Measurements from ENCODE around the gene RPS6KA4. TPM values are rescaled to one million over a fixed set of nuclear protein-coding genes. Genes with fewer than 3 reads are reported as not detected.
"Not testable (repeated sequence)": the region's sequence is repeated elsewhere in the genome, so short reads cannot be mapped to it uniquely, and the experiment has no call there.

RPS6KA4 gene
- total RNA-seq (2014; rRNA removed), result 56.2 and 64.1 TPM in 2 replicates
- polyA plus RNA-seq (2012), result 45.6 TPM

DNA sequence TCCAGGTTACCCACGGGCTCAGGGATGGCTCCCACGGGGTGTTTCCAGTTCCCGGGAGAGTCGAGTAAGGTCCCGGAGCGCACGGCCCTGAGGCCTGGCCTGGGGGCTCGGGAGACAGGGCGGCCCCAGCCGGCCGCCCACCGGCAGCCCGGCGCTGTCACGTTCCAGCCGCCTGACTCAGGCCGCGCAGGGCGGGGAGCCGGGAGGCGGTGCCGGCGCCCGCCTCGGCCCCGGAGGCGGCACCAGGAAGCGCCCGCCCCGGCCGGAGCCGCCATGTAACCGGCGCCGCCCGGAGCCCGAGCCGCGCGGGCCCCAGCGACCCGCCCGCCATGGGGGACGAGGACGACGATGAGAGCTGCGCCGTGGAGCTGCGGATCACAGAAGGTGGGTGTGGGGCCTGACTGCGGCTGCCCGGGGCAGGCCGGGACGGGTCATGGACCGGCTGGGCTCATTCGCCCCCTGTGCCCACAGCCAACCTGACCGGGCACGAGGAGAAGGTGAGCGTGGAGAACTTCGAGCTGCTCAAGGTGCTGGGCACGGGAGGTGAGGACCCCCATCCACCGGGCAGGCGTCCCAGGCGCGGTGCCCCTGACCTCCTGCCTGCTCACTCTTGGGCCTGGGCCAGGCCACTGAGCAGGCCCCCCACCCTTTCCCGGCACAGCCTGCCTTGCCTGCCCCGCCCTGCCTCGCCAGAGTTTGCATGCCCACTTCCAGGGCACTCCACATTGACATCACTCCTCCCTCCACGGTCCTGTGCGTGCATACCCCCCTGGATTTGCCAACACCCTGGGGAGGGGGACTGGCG is at the start of gene RPS6KA4:
TSS of gene RPS6KA4 (plus strand) at position 256 of the 805 bp plus-strand sequence. CDS start at position 330, 74 bp downstream.
- DNase-seq (ENCODE audit: low read depth), result peak; percentile 48

DNA sequence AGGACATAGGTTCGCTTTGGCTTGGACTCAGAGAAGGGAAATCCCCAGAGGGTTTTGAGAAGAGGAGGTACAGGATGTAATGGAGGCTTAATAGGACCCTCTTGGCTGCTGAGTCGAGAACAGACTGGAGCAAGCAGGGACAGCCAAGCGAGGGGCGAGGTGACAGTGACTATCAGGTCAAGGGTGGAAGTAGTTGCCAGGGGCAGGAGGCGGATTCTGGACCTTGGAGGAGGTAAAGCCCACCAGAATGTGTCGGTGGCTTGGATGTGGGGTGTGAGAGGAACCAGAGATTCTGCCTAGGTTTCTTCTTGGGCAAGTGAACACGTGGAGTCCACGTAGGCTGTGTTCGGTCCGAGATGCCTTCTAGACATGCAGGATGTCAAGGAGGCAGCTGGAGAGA is 46.0 kb upstream of the RPS6KA4 start:
- DNase-seq (ENCODE audit: low read depth), result no peak

DNA sequence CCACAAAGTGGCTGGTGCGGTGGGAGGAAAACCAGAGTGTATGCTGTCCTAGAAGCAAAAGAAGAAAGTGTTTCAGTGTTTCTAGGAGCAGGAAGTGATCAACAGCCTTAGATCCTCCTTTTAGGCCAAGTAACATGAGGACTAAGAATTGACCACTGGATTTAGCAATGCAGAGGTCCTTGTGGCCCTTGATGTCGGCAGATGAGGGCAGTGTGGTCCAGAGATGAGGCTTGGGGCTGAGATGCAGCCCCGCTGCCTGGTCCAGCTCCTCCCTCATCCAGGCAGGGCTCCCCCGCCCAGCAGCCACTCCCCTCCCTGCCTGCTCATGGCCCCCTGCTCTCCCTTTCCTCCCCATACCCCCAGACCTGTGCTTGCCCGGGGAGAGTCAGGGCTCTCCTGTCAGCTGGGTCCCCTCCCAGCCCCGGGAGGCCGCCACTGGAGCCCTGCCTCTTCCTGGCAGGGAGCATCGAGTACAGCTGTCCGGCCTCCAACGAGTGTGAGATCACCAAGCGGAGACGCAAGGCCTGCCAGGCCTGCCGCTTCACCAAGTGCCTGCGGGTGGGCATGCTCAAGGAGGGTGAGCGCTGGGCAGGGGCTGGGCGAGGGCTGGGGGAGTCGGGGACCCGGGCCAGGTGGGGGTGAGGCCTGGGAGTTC is 45.3 kb upstream of the RPS6KA4 start:
- DNase-seq (ENCODE audit: low read depth), result peak; percentile 54

DNA sequence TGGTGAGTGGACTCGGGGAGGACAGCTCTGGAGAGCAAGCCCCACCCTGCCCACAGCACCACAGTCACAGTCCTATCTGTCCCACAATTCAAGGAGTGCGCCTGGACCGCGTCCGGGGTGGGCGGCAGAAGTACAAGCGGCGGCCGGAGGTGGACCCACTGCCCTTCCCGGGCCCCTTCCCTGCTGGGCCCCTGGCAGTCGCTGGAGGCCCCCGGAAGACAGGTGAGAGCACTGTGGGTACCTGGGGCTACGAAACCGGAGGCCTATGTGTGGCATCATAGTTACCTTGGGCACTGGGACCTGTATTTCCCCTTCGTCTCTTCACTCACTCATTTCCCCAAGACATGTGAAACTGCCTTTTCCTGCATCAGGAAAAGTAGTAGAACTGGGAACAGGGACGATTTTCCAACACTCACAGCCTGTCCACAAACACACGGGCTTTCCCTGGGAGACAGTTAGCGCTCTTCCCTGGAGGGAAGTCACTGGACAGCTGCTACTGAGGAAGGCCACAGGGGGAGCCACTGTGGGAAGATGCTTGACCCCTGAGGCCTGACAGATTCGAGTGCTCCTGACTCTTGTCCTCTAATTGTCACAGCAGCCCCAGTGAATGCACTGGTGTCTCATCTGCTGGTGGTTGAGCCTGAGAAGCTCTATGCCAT is 44.7 kb upstream of the RPS6KA4 start:
- DNase-seq (ENCODE audit: low read depth), result peak; percentile 38

DNA sequence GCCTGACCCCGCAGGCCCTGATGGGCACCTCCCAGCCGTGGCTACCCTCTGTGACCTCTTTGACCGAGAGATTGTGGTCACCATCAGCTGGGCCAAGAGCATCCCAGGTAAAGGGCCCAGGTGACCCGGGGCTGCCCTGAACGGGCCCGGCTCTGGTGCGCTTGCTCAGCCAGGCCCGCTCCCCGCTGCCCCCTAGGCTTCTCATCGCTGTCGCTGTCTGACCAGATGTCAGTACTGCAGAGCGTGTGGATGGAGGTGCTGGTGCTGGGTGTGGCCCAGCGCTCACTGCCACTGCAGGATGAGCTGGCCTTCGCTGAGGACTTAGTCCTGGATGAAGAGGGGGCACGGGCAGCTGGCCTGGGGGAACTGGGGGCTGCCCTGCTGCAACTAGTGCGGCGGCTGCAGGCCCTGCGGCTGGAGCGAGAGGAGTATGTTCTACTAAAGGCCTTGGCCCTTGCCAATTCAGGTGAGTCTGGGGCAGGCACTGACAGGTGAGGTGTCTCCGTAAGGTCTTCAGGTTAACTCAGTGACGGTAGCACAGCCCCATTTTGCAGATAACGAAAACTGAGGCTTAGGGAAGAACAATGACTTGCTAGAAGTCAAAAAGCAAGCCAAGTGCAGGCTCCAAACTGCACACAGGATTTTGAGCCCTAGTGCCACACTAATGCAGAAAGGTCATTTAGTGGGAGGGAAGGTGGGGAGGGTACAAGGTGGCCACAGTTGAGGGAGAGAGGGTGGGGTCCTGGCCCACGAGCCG is 44.0 kb upstream of the RPS6KA4 start:
- DNase-seq (ENCODE audit: low read depth), result no peak

DNA sequence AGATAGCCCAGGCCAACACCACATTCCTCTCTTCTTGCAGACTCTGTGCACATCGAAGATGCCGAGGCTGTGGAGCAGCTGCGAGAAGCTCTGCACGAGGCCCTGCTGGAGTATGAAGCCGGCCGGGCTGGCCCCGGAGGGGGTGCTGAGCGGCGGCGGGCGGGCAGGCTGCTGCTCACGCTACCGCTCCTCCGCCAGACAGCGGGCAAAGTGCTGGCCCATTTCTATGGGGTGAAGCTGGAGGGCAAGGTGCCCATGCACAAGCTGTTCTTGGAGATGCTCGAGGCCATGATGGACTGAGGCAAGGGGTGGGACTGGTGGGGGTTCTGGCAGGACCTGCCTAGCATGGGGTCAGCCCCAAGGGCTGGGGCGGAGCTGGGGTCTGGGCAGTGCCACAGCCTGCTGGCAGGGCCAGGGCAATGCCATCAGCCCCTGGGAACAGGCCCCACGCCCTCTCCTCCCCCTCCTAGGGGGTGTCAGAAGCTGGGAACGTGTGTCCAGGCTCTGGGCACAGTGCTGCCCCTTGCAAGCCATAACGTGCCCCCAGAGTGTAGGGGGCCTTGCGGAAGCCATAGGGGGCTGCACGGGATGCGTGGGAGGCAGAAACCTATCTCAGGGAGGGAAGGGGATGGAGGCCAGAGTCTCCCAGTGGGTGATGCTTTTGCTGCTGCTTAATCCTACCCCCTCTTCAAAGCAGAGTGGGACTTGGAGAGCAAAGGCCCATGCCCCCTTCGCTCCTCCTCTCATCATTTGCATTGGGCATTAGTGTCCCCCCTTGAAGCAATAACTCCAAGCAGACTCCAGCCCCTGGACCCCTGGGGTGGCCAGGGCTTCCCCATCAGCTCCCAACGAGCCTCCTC is 43.1 kb upstream of the RPS6KA4 start:
- DNase-seq (ENCODE audit: low read depth), result not testable (repeated sequence)

DNA sequence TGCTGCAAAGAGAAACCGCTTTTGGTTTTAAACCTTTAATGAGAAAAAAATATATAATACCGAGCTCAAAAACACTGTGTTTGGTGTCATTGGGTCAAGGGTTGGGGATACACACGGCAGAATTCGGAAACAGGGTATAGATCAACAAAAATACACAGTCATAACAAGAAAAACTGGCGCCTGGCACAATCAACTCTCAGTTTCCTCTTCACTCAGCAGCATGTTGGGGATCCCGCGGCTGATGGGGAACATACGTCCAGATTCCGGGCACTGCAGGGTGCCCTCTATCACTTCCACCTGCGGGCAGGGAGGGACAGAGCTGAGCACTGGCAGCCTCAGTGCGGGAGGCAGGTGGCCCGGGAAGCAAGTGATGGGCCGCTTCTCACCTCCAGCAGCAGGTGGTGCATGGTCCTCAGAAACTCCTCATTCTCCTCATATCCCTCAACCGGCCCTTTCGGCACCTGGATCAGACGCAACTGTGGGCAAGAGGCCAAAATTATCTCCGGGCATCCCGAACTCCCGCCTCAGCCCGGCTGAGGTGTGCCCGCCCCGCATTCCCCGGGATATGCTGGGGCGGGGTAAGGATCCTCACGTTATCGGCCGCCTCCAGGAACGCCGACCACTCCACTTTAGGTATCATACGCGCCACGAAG is 42.2 kb upstream of the RPS6KA4 start:
- no peak for DNase-seq (ENCODE audit: low read depth)

DNA sequence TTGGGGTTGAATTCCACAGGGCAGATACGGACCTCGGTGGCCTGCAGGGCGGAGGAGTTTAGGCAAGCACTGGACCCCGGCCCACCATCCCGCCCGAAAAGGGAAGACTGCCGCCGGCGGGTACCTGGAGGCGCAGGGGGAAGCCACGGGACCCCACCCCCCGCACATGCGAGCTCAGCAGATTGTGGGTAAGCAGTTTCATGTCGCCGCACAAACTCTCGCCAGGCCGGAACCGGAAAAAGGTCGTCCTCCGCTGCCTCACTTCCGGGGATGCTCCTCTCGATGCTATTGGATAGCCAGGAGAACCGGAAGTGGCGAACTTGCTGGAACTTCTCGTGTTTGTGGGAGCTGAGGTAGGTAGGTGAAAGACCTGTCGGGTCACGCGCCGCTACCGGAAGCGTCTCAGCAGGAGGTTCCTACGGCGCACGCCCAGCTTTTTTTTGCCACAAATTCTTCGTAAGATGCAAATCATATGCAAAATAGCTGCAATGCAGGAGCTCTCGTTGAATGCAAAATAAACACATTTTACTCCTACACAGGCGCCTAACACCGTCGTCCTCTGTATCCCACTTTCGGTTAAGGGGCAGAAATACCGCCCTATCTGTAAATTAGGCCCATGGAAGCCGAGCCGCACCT is 41.5 kb upstream of the RPS6KA4 start, which contains the start of gene TRMT112:
TSS of gene TRMT112 (minus strand) at position 235 of the 636 bp plus-strand sequence. CDS start at position 202, 33 bp downstream.
- DNase-seq (ENCODE audit: low read depth), result peak; percentile 94

DNA sequence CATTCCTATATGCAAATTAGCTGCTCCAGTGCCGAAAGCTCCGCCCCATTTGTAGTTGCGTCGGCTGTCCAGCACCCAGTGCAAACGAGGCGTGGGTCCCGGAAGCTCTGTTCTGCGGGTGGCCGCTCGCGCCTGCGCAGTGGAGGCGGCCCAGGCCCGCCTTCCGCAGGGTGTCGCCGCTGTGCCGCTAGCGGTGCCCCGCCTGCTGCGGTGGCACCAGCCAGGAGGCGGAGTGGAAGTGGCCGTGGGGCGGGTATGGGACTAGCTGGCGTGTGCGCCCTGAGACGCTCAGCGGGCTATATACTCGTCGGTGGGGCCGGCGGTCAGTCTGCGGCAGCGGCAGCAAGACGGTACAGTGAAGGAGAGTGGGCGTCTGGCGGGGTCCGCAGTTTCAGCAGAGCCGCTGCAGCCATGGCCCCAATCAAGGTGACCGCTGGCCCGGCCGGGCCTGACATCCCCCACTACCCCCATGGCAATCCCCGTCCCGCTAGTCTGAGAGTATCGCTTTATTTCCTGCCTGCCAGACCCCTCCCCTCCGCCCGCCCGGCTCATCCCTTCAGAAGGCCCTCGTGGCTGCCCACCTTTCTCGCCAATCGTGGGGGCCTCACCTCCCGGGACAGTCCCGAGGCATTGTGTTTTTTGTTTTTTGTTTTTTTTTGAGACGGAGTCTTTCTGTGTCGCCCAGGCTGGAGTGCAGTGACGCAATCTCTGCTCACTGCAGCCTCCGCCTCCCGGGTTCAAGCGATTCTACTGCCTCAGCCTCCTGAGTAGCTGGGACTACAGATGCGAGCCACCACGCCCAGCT is 40.8 kb upstream of the RPS6KA4 start, which contains the start of gene PRDX5:
TSS of gene PRDX5 (plus strand) at position 161 of the 805 bp plus-strand sequence. CDS start at position 256, 95 bp downstream.
- peak; percentile 94 for DNase-seq (ENCODE audit: low read depth)

DNA sequence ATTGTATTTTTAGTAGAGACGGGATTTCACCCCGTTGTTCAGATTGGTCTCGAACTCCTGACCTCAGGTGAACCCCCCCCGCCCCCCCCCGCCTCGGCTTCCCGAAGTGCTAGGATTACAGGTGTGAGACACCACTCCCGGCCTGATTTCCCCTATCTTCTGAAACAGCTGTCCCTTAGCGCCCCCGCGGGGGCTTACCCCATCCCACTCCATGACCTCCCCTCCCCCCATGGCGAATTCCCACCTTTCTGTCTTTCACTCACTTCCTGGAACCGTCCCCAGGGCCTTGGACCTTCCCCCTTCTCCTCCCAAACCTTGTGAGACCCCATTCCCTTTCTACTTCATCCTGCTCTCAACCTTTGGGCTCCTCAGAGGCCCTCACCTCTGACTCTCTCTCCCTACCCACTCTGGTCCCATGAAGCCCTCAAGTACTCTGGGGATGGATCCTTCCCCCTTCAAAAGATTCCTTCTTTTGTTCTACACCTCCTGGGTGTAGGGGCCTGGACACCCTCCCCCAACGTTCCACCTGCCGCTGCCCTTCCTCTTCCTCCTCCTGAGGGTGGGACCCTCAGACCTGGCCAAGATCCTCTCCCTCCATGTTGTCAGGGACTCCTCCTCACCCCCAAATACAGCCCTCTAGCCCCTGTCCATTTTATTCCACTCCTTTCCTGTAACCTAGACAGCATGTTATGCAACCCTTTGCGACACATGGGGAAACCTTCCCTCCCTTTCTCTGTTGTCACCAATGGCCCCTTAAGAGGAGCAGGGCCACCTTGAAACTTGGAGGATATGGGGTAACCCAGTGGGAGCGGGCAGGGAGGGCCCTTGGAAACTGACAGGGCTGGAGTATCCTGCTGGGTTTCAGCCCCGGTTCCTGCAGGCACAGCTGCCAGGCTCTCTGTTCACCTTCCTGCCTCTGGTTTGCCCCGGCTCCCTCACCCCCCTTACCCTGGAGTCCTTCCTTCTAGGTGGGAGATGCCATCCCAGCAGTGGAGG is 39.9 kb upstream of the RPS6KA4 start:
- no peak for DNase-seq (ENCODE audit: low read depth)

DNA sequence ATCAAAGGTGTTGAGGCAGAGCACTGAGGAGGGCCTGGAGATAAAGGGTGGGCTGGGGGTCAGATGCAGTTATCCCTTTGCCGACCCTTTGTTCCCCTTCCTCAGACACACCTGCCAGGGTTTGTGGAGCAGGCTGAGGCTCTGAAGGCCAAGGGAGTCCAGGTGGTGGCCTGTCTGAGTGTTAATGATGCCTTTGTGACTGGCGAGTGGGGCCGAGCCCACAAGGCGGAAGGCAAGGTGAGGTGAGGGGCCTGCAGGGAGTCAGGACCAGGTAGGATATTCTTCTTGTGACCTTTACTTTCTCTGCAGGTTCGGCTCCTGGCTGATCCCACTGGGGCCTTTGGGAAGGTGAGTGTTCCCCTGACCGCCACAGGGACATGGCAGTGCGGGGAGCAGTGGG is 38.4 kb upstream of the RPS6KA4 start:
- DNase-seq (ENCODE audit: low read depth), result no peak

DNA sequence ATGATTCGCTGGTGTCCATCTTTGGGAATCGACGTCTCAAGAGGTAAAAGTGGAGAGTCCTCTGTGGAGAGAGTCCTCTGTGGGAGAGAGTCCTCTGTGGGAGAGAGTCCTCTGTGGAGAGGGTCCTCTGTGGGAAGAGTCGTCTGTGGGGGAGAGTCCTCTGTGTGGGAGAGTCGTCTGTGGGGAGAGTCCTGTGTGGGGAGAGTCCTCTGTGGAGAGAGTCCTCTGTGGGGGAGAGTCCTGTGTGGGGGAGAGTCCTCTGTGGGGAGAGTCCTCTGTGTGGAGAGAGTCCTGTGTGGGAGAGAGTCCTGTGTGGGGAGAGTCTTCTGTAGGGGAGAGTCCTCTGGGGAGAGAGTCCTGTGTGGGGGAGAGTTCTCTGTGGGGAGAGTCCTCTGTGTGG is 37.9 kb upstream of the RPS6KA4 start:
- no peak for DNase-seq (ENCODE audit: low read depth)

DNA sequence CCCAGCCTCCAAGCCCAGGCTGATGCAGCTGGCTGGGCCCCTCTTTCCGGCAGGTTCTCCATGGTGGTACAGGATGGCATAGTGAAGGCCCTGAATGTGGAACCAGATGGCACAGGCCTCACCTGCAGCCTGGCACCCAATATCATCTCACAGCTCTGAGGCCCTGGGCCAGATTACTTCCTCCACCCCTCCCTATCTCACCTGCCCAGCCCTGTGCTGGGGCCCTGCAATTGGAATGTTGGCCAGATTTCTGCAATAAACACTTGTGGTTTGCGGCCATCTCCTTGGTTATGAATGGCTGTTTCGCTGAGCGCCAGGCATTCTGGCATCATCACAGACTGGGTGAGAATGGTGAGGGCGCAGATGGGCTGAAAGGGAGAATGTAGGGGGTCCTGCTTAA is 37.4 kb upstream of the RPS6KA4 start:
- no peak for DNase-seq (ENCODE audit: low read depth)

DNA sequence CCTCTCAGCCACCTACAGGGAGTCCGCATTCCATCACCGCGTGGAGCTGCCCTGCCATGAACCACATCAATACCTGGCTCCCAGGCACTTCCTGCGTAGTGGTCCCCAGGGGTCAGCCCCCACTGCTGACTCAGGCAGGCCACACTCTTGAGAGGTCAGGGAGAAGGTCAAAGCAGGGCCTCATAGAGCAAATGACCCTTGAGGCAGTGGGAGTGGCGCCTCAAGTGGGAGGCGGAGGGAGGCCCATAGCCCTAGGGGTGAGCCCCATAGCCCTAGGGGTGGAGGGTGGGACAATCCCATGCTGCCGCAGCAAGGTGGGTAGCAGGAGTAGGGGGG is 36.1 kb upstream of the RPS6KA4 start:
- no peak for DNase-seq (ENCODE audit: low read depth)

DNA sequence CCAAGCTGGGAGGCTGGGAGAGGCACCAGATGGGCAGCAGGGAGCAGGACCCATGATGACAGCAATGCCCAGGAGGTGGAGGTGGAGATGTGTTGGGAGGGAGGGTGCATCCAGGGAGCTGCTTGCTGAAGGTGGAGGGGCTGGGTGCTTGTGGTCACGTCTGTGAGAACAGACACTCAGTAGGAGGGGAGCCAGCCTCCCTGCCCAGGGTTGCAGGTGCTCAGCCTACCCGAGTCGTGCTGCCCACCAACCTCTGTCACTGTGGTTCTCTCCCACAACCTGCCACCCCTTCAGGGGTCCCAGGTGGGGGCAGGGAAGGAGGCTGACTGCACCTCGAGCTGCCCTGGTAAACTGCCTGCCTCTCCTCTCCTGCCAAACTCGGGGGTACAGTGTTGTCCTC is 35.6 kb upstream of the RPS6KA4 start:
- no peak for DNase-seq (ENCODE audit: low read depth)

DNA sequence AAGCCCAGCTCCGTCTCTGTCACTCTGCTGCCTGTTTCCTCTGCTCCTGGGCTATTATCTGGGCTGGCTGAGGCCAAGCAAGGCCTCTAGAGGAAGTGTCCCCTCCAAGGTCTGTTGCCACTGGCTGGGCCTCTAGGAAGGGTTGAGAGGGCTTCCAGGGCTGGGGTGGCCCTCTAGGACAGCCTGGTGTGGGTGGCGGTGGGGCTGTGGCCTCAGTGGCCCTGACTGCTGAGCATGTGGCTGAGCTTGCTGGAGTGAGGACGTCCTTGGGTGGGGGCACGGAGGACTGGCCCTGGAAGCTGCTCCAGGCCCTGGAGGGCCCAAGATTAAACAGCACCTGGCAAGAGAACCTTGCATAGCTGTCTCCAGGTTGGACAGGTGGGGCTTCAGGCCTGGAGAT is 35.0 kb upstream of the RPS6KA4 start:
- DNase-seq (ENCODE audit: low read depth), result not testable (repeated sequence)

DNA sequence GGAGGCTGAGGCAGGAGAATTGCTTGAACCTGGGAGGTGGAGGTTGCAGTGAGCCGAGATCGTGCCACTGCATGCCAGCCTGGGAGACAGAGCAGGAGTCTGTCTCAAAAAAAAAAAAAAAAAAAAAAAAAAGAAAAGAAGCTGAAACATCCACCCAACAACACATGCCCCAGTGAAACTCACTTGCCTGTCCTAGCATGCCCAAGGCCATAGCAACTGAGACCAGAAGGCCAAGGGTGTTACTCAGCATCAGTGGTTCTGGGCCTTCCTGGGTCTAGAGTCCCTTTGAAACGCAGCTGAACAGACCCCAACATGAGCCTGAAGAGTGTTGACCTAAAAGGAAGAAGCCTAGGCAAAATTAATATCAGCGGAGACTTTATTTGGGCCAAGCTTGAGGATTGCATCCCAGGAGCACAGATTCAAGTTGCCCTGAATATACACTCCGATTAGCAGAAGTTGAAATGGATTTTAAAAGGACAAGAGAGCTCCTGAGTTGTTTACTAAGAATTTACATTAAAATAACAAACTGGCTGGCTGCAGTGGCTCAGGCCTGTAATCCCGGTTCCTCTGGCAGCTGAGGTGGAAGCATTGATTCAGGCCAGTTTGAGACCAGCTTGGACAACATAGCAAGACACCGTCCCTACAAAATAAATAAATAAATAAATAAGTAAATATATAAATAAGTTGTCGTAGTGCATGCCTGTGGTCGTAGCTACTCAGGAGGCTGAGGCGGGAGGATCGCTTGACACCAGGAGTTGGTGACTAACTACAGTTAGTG is 34.1 kb upstream of the RPS6KA4 start:
- no peak for DNase-seq (ENCODE audit: low read depth)
